Naive thymus-derived CD8-positive, alpha-beta T cell (primary cell): Measurements from ENCODE around the gene AACS. TPM values are rescaled to one million over a fixed set of nuclear protein-coding genes. Genes with fewer than 3 reads are reported as not detected.

Experiments used
- ATAC-seq, 2 donors: fragments of 150-1000 bp; cut with Tn5 transposase in 1 of 2; sonication (Bioruptor Pico), chemical (Tn5 transposase) in 1 of 2; 1 replicate in 1 of 2; 2 replicates in 1 of 2; pipeline ENCODE4 v1.10.0; 2021; ENCODE audit warnings: mild to moderate bottlenecking in 2 of 2, moderate library complexity in 2 of 2
- POLR2A ChIA-PET: fragments of 350-600 bp; sonication (Branson Sonifier 250); formaldehyde crosslinking; loops from one replicate; lab custom pipeline; 2021; ENCODE audit warnings: antibody characterized with exemption; lab: Charles Lee
- DNase-seq, 10 donors: peaks; one replicate each; pipeline versions ENCODE4 v3.0.0 to v3.0.0-alpha.2; 2020 to 2022
- H3K27ac Mint-ChIP-seq, 10 donors: one replicate each; pipeline ENCODE4 v1.8.0; 2020 to 2022; ENCODE audit warnings: mild to moderate bottlenecking in 10 of 10, mixed read lengths in 10 of 10, moderate library complexity in 4 of 10, inconsistent platforms in 1 of 10
- H3K27me3 Mint-ChIP-seq, 5 donors: one replicate each; pipeline ENCODE4 v1.8.0; 2021 to 2022; ENCODE audit warnings: mixed read lengths in 5 of 5
- H3K36me3 Mint-ChIP-seq, 3 donors: one replicate each; pipeline ENCODE4 v1.8.0; 2020 to 2022; ENCODE audit warnings: mixed read lengths in 3 of 3, mild to moderate bottlenecking in 2 of 3, inconsistent platforms in 1 of 3
- H3K4me1 Mint-ChIP-seq, 4 donors: one replicate each; pipeline ENCODE4 v1.8.0; 2021 to 2022; ENCODE audit warnings: mixed read lengths in 4 of 4
- H3K4me3 Mint-ChIP-seq, 10 donors: one replicate each; pipeline ENCODE4 v1.8.0; 2020 to 2022; ENCODE audit warnings: mild to moderate bottlenecking in 10 of 10, mixed read lengths in 10 of 10, moderate library complexity in 6 of 10, inconsistent platforms in 1 of 10
- H3K9me3 Mint-ChIP-seq, 9 donors: one replicate each; pipeline ENCODE4 v1.8.0; 2020 to 2022; ENCODE audit warnings: mixed read lengths in 9 of 9, mild to moderate bottlenecking in 3 of 9, inconsistent platforms in 1 of 9, moderate library complexity in 1 of 9
- polyA plus RNA-seq, 3 donors: library from polyadenylated mRNA; unstranded; fragments of 300-500 nt; fragmentation: Illumina TruSeq; gene quantifications; one replicate each; pipeline ENCODE4 v1.2.3, GENCODE V29; 2021
- total RNA-seq, 8 experiments: library from RNA in 2 of 8; stranded (reverse) in 2 of 8; gene quantifications; one replicate each; pipeline ENCODE4 v1.2.3 and lab custom pipeline; 2021 to 2026

Gene AACS
- total and polyA plus RNA-seq, 5 experiments from 2014 or later: 7.4 to 20.4 (median 17.2) TPM

DNA sequence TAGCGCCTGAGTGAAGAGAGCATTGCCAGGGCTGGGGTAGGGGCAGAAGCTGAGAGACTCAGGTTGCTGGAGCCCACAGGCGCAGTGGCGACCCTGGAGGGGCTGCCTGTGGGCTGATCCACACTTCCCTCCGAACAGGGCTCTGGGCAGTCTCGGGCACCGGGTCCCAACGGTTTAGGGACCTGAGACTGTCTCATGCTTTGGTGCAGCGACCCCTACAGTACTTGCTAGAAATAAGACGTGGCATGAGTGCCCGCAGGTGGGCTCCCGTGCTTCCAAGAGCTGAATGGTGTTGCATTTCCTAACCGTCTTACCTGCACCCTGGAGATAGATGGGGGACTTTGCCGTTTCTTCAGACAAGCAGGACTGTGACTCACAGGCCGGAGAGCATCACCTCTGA, 57.4 kb downstream of the AACS start:
- Mint-ChIP-seq H3K27me3 (no peaks in the 10 kb centered on the region), H3K4me3 (no peak overlapping the region), H3K36me3 (peaks cover 0 to 31% (median 13%) of the 10 kb centered on the region in 3 donors), H3K9me3 (no peaks in the 10 kb centered on the region), H3K4me1 (peaks cover 0 to 10% (median 0%) of the 10 kb centered on the region in 4 donors), H3K27ac (no peak overlapping the region)
- ATAC-seq (no peak), DNase-seq (no peak)
- POLR2A ChIA-PET: no interaction called here

DNA sequence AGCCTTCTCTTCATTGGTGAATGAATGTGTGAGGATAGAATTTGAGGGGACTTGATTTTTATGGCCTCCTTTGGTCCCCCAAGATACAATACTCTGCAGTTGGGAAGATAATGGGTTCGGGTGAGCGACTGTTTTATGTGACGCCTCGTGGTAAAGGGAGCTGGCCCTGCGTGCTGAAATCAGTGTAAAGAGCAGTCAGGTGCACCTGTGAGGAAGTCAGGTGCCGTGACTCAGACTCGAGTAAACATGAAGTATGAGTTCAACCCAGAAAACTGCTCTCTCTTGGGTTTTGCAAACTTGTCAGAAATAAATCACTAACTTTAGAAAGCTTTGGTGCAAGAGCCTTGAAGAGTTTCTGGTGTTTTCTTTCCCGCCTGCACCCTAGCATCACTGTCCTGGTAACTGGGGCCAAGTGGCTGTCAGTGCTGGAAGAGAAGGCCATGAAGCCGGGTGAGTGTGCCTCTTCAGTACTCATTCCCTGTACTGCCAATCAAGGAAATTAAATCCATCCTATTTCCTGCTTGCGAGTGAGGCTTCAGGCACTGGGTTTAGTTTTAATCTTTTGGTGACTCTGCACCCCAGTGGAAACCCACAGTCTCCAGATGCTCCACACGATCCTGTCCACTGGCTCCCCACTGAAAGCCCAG, 59.2 kb downstream of the AACS start:
- Mint-ChIP-seq H3K4me3 (no peak overlapping the region), H3K4me1 (peaks cover 0 to 13% (median 0%) of the 10 kb centered on the region in 4 donors), H3K36me3 (peaks cover 0 to 29% (median 9%) of the 10 kb centered on the region in 3 donors), H3K9me3 (no peaks in the 10 kb centered on the region), H3K27ac (peak overlapping the region in 1 of 10 donors; percentile 65), H3K27me3 (no peaks in the 10 kb centered on the region)
- POLR2A ChIA-PET: no interaction called here
- ATAC-seq: no peak
- no peak for DNase-seq

DNA sequence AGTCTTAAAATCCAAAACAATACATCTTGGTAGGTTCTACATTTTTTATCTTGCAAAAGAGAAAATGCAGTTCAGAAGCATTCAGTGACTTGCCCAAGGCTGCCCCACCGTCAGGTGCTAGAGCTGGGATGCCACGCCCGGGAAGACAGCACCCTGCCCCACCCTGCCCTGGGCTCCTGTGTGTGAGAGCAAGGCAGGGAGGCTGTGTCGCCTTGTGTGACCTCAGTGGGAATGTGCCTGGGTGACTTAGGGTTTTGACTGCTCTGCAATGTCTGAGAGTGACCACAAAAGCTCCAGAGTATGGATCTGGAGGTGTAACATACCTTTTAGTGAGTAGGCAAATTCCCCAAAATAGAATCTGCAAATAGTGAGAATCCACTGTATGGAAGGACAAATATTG, 60.0 kb downstream of the AACS start:
- no peak overlapping the region for H3K27ac Mint-ChIP-seq
- POLR2A ChIA-PET: no interaction called here
- H3K9me3 Mint-ChIP-seq: no peaks in the 10 kb centered on the region
- peaks cover 0 to 13% (median 0%) of the 10 kb centered on the region in 4 donors for H3K4me1 Mint-ChIP-seq
- DNase-seq (no peak), ATAC-seq (no peak)
- no peak overlapping the region for H3K4me3 Mint-ChIP-seq
- H3K36me3 Mint-ChIP-seq: peaks cover 0 to 29% (median 9%) of the 10 kb centered on the region in 3 donors
- no peaks in the 10 kb centered on the region for H3K27me3 Mint-ChIP-seq

DNA sequence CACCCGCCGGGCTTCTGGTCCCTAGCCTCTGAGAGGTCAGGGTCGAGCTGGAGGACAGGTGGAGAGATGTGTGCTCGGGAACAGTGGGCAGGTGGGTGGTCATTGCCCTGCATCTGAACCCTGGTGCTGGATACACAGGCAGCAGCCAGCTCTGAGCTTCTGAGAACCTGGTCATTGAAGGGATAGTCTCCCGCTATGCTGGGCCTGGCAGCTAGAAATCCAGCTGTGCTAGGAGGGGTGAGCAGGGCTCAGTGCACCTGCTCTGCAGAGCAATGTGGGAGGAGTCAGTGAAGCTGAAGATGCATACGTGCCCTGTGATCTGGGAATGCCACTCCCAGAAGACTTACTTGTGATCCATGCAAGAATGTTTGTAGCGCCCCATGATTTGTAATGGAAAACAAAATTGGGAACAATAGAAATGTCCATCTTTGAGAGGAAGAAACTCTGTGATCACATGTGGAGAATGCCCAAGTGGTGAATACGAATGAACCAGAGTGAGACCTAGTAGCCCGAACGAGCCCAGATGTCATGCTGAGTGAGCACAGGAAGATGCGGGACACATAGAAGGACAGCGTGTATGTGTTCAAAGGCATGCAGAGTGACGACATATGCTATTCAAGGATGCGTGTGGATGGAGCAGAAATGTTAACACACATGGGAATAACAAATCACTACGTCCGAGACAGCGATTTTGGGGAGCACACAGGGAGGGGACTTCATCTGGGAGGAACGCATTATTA, 63.4 kb downstream of the AACS start:
- no peak for DNase-seq
- Mint-ChIP-seq H3K27me3 (no peaks in the 10 kb centered on the region), H3K9me3 (no peaks in the 10 kb centered on the region), H3K4me1 (peaks cover 0 to 7% (median 0%) of the 10 kb centered on the region in 4 donors), H3K27ac (peak overlapping the region in 1 of 10 donors; percentile 29), H3K36me3 (peaks cover 0 to 29% (median 9%) of the 10 kb centered on the region in 3 donors), H3K4me3 (no peak overlapping the region)
- no peak for ATAC-seq
- POLR2A ChIA-PET: no interaction called here

DNA sequence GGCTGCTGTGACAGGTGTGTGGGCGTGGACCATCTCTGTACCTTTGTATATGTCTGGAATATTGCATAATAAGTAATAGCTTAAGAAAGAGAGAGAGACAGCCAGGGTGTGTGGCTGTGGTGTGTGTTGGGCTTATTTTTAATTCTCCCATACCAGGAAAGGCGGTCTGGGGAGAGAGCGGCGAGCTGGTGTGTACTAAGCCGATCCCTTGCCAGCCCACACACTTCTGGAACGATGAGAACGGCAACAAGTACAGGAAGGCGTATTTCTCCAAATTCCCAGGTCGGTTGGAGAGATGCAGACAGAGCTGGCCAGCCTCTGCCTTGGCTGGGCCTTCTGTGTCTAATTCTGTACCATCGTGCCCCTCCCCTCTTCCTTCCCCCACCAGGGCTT, 63.9 kb downstream of the AACS start:
- H3K27ac Mint-ChIP-seq: no peak overlapping the region
- DNase-seq (no peak), ATAC-seq (no peak)
- H3K36me3 Mint-ChIP-seq: peaks cover 0 to 27% (median 9%) of the 10 kb centered on the region in 3 donors
- H3K4me1 Mint-ChIP-seq: peaks cover 0 to 5% (median 0%) of the 10 kb centered on the region in 4 donors
- POLR2A ChIA-PET: no interaction called here
- H3K27me3 Mint-ChIP-seq: no peaks in the 10 kb centered on the region
- no peaks in the 10 kb centered on the region for H3K9me3 Mint-ChIP-seq
- no peak overlapping the region for H3K4me3 Mint-ChIP-seq

DNA sequence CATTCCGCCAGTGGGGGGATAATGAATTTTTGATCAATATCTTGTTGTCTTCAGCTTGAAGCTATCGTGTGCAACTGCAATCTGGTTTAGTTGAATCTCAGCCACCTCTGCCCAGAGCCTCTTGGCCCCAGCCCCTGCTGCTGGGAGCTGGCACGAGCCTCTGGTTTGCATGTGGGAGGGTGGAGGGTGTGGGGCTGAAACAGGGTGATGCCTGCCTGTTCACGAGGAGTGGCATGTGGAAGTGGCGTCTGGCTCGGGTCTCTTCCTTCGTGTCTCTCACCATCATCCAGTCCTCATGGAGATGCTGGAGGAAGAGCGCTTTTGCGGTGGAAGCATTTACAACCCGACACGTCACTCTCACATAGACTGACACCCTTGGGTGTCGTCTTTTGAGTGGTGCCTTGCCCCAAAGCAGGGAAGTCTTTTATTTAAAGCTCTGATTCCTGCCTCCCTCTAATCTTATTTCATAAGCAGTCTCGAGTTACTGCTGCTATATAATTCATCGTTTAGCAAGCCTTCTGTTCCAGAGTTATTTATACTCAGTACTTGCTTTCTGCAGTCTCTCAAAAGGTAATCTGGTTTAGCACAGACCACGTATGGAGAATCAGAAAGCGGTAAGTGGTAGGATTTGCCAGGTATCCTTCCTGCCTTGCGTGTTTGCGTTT, 64.5 kb downstream of the AACS start:
- H3K4me1 Mint-ChIP-seq: peaks cover 0 to 5% (median 0%) of the 10 kb centered on the region in 4 donors
- H3K9me3 Mint-ChIP-seq: no peaks in the 10 kb centered on the region
- H3K36me3 Mint-ChIP-seq: peaks cover 0 to 26% (median 9%) of the 10 kb centered on the region in 3 donors
- no peak overlapping the region for H3K27ac Mint-ChIP-seq
- no peaks in the 10 kb centered on the region for H3K27me3 Mint-ChIP-seq
- ATAC-seq (no peak), DNase-seq (no peak)
- no peak overlapping the region for H3K4me3 Mint-ChIP-seq
- POLR2A ChIA-PET: no interaction called here

DNA sequence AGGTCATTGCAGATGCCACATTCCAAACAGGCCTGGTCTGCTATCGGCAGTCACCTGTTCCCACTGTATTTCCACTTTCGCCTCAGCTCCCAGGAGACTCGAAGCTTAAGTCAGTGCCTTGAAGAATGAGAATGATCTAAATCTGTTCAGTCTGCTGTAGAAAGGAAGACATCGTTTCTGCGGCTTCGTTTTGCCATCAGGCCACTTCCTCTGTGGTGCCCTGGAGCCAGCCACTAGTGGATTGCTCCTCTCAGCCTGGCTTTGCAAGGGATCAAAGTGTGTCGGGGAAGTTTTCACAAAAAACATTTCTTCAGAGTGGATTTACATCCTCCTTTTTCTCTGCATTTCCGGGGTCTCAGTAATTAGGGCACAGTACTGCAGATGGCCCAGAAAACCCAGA, 66.7 kb downstream of the AACS start:
- peaks cover 0 to 5% (median 0%) of the 10 kb centered on the region in 4 donors for H3K4me1 Mint-ChIP-seq
- H3K27me3 Mint-ChIP-seq: no peaks in the 10 kb centered on the region
- ATAC-seq (no peak), DNase-seq (peak in 1 of 10 donors; percentile 6)
- peak overlapping the region in 2 of 10 donors; percentile 22 to 58 for H3K27ac Mint-ChIP-seq
- POLR2A ChIA-PET: no interaction called here
- H3K4me3 Mint-ChIP-seq: no peak overlapping the region
- peaks cover 0 to 25% (median 4%) of the 10 kb centered on the region in 3 donors for H3K36me3 Mint-ChIP-seq
- no peaks in the 10 kb centered on the region for H3K9me3 Mint-ChIP-seq

DNA sequence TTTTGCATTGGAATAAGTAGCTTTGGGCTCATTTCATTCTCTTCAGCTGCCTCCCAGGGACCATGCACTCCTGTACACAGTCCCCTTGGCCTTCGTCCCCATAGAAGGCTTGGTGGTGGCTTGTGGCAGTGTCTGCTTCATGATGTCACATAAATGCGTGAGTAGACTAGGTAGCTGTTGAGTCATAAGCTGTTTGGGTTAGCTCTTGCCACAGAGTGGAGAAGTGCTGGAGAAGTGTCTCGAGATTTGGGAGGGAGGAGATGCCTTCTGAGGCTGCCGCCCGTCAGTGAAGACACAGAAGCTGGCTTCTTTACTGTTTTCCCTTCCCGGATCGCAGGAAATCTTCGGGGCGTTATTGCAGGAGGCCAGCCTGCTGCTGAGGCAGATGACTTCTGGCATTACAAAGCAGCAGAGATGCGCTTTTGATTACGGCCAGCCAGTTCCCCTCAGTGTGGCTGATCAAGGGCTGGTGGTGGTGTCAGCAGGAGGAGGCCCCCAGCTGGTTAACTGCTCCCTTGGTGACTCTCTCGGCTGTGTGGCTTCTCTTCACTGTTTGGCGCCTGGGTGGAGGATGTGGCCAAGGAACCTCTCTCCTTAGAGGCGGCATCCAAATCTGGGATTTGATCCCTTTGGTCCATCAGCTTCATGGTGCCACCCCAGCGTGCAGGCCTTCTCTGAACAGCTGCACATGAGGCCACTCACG, 67.6 kb downstream of the AACS start:
- DNase-seq: peak in 1 of 10 donors; percentile 51
- peaks cover 0 to 26% (median 4%) of the 10 kb centered on the region in 3 donors for H3K36me3 Mint-ChIP-seq
- H3K4me1 Mint-ChIP-seq: peaks cover 0 to 5% (median 0%) of the 10 kb centered on the region in 4 donors
- H3K9me3 Mint-ChIP-seq: no peaks in the 10 kb centered on the region
- H3K4me3 Mint-ChIP-seq: no peak overlapping the region
- H3K27ac Mint-ChIP-seq: peak overlapping the region in 2 of 10 donors; percentile 52 to 58
- POLR2A ChIA-PET: no interaction called here
- H3K27me3 Mint-ChIP-seq: no peaks in the 10 kb centered on the region
- ATAC-seq: no peak

DNA sequence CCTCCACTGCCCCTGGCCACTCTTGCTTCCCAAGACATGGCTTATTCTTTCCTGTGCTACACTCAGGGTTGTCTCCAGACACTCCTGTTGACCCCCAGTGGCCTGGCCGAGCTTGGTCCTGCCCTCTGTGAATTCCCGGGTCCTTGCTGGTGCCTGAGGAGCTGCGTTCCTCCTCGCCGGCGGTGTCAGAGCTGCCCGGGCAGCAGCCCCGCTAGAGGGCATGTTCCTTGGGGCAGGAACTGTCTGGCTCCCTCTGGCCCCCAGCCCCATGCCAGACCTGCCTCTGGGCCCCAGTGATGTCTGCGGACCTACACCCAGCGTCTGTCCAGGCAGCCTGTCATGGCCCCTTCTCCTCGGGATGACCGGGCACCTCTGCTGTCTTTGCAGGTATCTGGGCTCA, 68.4 kb downstream of the AACS start:
- Mint-ChIP-seq H3K4me3 (no peak overlapping the region), H3K27ac (peak overlapping the region in 1 of 10 donors; percentile 57), H3K9me3 (no peaks in the 10 kb centered on the region), H3K27me3 (no peaks in the 10 kb centered on the region), H3K4me1 (peaks cover 0 to 5% (median 0%) of the 10 kb centered on the region in 4 donors), H3K36me3 (peaks cover 0 to 26% (median 4%) of the 10 kb centered on the region in 3 donors)
- DNase-seq (no peak), ATAC-seq (no peak)
- POLR2A ChIA-PET: no interaction called here

DNA sequence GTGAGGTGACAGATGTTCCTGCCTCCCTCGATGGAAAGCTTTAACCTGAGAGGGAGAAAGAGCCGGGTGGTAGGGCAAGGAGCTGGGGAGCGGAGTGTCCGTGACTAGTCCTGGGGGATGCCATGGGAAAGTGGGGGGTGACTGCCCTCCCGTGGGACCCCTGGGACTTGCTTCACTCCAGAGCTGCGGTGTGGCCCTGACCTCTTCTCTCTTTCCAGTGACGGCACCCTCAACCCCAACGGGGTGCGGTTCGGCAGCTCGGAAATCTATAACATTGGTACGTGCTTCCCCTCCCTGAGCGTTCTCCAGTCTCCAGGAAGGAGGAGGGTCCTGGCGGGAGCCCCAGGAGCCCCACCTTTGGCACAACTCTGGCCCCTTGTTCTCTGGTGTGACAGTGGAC, 69.3 kb downstream of the AACS start:
- POLR2A ChIA-PET: no interaction called here
- DNase-seq (no peak), ATAC-seq (no peak)
- H3K9me3 Mint-ChIP-seq: no peaks in the 10 kb centered on the region
- peaks cover 0 to 21% (median 0%) of the 10 kb centered on the region in 3 donors for H3K36me3 Mint-ChIP-seq
- peaks cover 0 to 3% (median 0%) of the 10 kb centered on the region in 4 donors for H3K4me1 Mint-ChIP-seq
- H3K27me3 Mint-ChIP-seq: no peaks in the 10 kb centered on the region
- H3K27ac Mint-ChIP-seq: no peak overlapping the region
- H3K4me3 Mint-ChIP-seq: no peak overlapping the region

DNA sequence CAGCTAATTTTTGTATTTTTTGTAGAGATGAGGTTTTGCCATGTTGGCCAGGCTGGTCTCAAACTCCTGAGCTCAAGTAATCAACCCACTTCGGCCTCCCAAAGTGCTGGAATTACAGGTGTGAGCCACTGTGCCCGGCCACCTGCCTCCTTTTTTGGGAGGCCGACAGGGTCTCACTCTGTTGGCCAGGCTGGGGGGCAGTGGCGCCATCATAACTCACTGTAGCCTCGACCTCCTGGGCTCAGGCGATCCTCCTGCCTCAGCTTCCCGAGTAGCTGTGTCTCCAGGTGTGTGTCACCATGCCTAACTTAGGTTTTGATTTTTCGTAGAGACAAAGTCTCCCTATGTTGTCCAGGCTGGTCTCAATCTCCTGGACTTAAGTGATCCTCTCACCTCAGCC, 70.7 kb downstream of the AACS start:
- Mint-ChIP-seq H3K27ac (no peak overlapping the region), H3K4me3 (no peak overlapping the region), H3K36me3 (peaks cover 0 to 17% (median 0%) of the 10 kb centered on the region in 3 donors), H3K27me3 (no peaks in the 10 kb centered on the region), H3K9me3 (no peaks in the 10 kb centered on the region), H3K4me1 (peaks cover 0 to 3% (median 0%) of the 10 kb centered on the region in 4 donors)
- DNase-seq: no peak
- POLR2A ChIA-PET: no interaction called here
- no peak for ATAC-seq

DNA sequence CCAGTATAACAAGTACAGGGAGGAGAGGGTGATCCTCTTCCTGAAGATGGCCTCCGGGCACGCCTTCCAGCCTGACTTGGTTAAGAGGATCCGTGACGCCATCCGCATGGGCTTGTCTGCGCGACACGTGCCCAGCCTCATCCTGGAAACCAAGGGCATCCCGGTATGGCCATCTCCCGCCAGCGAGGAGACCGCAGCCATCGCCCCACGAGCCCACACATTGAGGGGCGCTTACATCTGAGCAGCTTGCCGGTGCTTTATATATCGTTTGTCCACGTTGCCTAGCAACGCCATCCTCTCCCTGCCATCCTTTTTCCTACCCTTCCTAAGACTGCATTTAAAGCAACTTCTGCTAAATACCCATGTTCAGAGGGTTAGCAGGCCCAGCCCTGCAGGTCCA, 71.5 kb downstream of the AACS start:
- H3K36me3 Mint-ChIP-seq: peaks cover 0 to 17% (median 0%) of the 10 kb centered on the region in 3 donors
- no peak overlapping the region for H3K27ac Mint-ChIP-seq
- peaks cover 0 to 3% (median 0%) of the 10 kb centered on the region in 4 donors for H3K4me1 Mint-ChIP-seq
- POLR2A ChIA-PET: no interaction called here
- DNase-seq (no peak), ATAC-seq (no peak)
- no peak overlapping the region for H3K4me3 Mint-ChIP-seq
- H3K9me3 Mint-ChIP-seq: no peaks in the 10 kb centered on the region
- no peaks in the 10 kb centered on the region for H3K27me3 Mint-ChIP-seq
